ENCODE measurements around the gene MYL5. TPM values are rescaled to one million over a fixed set of nuclear protein-coding genes. Genes with fewer than 3 reads are reported as not detected.
A peak's percentile ranks its signal among the peaks of the same experiment; 100 is the strongest.

Gene MYL5
- total RNA-seq, 3 donors from 2014 or later: 13.7 to 16.0 (median 15.1) TPM

DNA sequence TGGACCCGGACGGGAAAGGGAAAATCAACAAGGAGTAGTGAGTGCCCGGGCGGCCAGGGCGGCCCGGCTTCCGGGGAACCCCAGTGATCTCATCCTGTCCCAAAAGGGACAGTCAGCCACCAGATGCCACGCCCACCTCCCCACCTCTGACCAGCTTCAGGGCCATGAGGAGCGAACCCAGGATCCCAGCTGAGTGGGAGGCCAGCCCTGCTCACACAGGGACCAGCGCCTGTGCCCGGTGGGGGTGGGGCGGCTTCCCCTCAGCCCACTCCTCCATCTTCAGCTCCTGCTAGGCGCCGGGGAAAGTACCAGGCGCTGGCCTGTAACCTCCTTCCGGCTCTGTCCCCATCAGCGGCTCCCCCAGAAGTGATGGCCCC is 6.2 kb downstream of the MYL5 start:
- peak; percentile 6 to 11 for ATAC-seq
- DNase-seq: no peak
- peak overlapping the region; percentile 71 for H3K4me3 Mint-ChIP-seq
- peaks cover 16% of the 10 kb centered on the region for H3K4me1 Mint-ChIP-seq (ENCODE audit: low read depth)
- no peaks in the 10 kb centered on the region for H3K27me3 Mint-ChIP-seq (ENCODE audit: low read depth)
- no peaks in the 10 kb centered on the region for H3K36me3 Mint-ChIP-seq (ENCODE audit: insufficient read depth)
- no peaks in the 10 kb centered on the region for H3K9me3 Mint-ChIP-seq

DNA sequence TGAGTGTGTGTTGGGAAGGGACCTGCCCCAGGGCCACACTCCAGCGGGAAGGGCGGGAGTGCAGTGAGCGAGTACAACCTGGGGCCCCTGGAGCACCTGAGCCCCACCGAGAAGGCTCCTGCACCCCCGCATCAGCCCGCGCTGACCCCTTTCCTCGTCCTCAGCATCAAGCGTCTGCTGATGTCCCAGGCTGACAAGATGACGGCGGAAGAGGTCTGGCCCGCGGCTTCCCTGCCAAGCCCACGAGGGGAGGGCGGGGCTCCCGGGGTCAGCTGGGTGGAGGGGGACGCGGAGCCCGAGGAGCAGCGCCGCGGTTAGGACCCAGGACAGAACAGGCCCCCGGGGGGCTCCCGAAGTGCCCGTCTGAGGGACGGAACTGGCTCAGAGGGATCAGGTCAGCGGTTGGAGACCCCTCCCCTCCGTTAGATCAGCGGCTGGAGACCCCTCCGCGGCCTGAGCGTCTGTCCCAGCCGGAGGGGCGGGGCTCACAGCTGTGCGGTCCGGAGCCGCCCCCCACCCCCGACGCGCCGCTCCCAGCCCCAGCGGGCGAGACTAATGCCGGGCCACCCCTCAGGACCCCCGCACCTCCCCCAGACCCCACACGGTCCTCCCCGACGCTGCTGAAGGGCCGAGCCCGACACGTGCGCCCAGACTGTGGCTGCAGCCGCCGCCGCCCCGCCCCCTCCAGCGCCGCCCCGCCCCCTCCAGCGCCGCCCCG is 6.7 kb downstream of the MYL5 start:
- Mint-ChIP-seq H3K9me3 (no peaks in the 10 kb centered on the region), H3K4me3 (peak overlapping the region; percentile 71), H3K27me3 (ENCODE audit: low read depth) (no peaks in the 10 kb centered on the region), H3K36me3 (ENCODE audit: insufficient read depth) (no peaks in the 10 kb centered on the region), H3K4me1 (ENCODE audit: low read depth) (peaks cover 13% of the 10 kb centered on the region)
- DNase-seq (peak; percentile 30), ATAC-seq (peak; percentile 53 to 58)

DNA sequence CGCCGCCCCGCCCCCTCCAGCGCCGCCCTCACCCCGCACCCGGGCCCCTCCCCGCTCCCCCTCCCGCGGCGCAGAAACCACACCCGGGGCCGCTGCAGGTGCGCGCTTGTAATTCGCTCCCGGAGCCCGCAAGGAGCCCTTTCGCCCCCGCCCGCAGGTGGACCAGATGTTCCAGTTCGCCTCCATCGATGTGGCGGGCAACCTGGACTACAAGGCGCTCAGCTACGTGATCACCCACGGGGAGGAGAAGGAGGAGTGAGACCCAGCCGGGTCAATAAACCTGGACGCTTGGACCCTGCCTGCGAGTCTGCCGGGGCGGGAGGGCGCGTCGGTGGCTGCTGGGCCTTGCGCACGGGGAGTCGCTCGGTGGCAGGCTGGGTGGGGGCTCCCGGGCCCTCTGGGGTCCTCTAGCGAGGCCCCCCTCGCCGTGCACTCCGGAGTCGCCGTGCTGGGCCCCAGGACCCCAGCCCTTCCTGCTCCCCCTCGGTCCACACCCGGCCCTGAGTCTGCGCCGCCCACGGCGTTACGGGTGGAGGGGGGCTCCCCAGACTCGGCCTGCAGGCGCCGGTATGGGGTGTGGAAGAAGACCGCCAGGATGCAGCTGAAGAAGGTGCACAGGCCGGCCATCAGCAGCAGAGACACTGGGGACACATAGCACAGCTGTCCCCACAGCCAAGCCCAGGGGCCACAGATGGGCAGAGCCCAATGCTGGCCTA is 7.6 kb downstream of the MYL5 start:
- no peak for DNase-seq
- Mint-ChIP-seq H3K27me3 (ENCODE audit: low read depth) (no peaks in the 10 kb centered on the region), H3K9me3 (no peaks in the 10 kb centered on the region), H3K4me1 (ENCODE audit: low read depth) (peaks cover 12% of the 10 kb centered on the region), H3K36me3 (ENCODE audit: insufficient read depth) (no peaks in the 10 kb centered on the region), H3K4me3 (no peak overlapping the region)
- ATAC-seq: peak; percentile 5 to 7

DNA sequence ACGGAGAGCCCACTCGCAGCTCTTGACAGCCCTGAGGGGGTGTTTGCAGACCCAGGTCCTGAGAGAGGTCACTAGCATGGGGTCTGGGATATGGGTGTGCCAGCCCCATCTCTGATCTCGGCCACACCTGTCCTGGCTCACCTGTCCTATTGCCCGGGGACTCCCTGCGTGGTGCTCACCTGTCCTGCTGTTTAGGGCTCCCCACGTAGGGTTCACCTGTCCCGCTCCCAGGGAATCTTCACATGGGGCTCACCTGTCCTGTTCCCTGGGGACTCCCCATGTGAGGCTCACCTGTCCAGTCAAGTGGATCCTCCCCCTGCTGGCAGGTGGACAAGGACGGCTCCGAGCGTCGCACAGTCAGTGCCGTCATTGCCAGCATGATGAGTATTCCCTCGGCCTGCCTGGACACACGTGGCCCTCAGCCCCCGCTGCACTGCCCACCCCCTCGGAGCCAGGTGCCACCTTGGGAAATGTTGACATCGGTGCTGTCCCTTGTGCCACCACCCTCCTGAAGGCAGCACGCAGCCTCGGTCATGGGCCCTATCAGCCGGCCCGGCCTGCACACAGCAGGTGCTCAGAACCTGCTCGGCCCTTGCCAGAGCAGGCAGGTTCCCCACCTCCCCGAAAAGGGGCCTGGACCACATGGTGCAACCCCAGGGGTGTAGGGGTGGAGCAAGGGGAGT is 8.3 kb downstream of the MYL5 start:
- no peaks in the 10 kb centered on the region for H3K9me3 Mint-ChIP-seq
- H3K36me3 Mint-ChIP-seq (ENCODE audit: insufficient read depth): no peaks in the 10 kb centered on the region
- no peak for DNase-seq

DNA sequence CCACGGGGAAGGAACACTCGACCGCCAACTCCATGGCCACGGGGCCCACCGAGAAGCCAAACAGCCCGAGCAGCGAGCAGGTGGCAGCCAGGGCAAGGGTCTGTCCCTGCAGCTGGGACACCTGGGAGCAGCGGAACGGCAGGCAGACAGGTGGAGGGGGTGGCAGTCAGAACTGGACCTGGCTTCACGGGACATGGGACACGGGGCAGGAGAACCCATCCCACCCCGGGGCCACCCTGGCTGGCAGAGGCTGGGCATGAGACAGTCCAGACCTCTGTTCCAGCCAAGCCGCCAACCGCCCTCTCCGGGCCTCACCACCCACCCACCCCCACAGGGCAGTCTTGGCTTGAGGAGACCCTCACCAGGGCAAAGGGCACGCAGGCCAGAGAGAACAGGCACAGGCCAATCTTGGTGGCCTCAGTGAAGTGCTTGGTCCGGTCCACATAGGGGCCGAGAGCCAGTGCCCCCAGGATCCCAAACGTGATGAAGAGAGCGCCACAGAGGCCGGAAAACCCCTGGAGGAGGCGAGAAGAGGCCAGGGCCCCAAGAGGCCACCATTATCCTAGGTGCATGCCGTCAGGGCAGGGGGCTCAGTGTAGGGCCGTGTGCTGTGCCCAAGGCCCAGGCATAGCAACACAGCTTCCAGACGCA is 9.0 kb downstream of the MYL5 start:
- peaks cover 15% of the 10 kb centered on the region for H3K4me1 Mint-ChIP-seq (ENCODE audit: low read depth)
- no peak overlapping the region for H3K4me3 Mint-ChIP-seq
- H3K9me3 Mint-ChIP-seq: no peaks in the 10 kb centered on the region
- H3K36me3 Mint-ChIP-seq (ENCODE audit: insufficient read depth): no peaks in the 10 kb centered on the region
- H3K27me3 Mint-ChIP-seq (ENCODE audit: low read depth): peaks cover 5% of the 10 kb centered on the region
- ATAC-seq (peak in 1 of 2 donors; percentile 5), DNase-seq (no peak)

More for the DNA sequence above, 8.3 kb downstream of the MYL5 start:
- H3K4me1 Mint-ChIP-seq (ENCODE audit: low read depth): peaks cover 12% of the 10 kb centered on the region
- ATAC-seq: no peak
- H3K4me3 Mint-ChIP-seq: no peak overlapping the region
- peaks cover 1% of the 10 kb centered on the region for H3K27me3 Mint-ChIP-seq (ENCODE audit: low read depth)

DNA sequence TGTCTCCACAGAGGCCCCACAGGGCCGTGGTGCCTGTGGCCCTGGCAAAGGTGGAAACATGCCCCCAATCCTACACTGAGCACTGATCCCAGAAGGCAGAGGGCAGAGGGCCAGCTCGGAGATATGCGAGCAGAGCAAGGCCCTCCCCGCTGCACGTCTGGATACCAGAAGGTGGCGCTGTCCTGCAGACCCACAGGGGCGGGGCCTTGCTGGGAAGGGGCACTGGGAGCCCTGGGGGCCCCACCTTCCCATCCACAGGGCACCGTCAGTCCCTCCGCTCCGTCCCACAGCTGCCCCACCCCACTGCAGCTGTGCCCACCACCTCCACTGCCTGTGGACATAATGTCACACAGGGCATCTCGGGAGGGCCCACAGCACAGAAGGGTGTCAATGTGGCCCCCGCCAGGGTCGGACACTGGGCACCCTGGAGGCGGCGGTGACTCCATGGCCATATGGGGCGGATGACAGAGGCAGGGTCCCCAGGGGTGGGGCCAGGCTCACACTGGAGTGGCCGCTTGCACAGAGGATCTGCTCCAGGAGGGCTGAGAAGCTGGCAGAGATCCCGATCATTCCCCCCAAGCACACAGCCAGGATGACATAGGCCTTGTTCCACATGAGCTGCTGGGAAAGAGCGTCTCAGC is 9.8 kb downstream of the MYL5 start:
- peaks cover 15% of the 10 kb centered on the region for H3K4me1 Mint-ChIP-seq (ENCODE audit: low read depth)
- H3K9me3 Mint-ChIP-seq: no peaks in the 10 kb centered on the region
- ATAC-seq (peak in 1 of 2 donors; percentile 24), DNase-seq (no peak)
- H3K4me3 Mint-ChIP-seq: no peak overlapping the region
- peaks cover 7% of the 10 kb centered on the region for H3K27me3 Mint-ChIP-seq (ENCODE audit: low read depth)
- H3K36me3 Mint-ChIP-seq (ENCODE audit: insufficient read depth): no peaks in the 10 kb centered on the region

DNA sequence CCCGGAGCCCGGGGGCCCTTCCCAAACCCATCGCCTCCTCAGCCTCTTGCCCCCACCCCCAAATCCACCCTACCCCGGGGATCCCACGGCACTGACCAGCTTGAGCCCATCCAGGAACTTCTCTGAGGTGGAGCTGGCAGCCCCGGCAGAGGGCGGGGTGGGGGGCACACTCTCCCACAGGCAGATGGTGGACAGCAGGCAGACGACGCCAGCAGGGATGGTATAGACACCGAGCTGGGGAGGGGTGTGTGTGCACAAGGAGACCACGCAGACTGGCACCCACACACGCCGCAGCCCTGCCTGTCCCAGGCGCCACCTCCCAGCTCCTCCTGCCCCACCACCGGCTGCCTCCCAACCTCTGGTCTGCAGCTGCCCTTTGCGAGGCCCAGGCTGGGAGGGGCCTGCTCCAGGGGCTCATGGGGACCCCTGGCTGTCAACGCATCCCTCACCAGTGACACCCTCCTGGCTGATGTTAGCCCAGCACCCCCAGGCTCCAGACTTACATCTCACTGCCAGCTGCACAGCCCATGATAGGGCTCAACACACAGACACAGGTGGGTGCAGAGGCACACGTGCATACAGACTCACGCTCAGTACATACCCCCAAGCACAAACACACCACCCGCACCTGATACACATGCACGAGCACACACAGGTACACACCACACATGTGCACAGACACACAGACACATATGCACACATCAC is 10.4 kb downstream of the MYL5 start:
- H3K9me3 Mint-ChIP-seq: no peaks in the 10 kb centered on the region
- no peak for DNase-seq
- H3K4me3 Mint-ChIP-seq: no peak overlapping the region
- no peaks in the 10 kb centered on the region for H3K36me3 Mint-ChIP-seq (ENCODE audit: insufficient read depth)
- peaks cover 15% of the 10 kb centered on the region for H3K4me1 Mint-ChIP-seq (ENCODE audit: low read depth)
- peaks cover 9% of the 10 kb centered on the region for H3K27me3 Mint-ChIP-seq (ENCODE audit: low read depth)
- no peak for ATAC-seq

DNA sequence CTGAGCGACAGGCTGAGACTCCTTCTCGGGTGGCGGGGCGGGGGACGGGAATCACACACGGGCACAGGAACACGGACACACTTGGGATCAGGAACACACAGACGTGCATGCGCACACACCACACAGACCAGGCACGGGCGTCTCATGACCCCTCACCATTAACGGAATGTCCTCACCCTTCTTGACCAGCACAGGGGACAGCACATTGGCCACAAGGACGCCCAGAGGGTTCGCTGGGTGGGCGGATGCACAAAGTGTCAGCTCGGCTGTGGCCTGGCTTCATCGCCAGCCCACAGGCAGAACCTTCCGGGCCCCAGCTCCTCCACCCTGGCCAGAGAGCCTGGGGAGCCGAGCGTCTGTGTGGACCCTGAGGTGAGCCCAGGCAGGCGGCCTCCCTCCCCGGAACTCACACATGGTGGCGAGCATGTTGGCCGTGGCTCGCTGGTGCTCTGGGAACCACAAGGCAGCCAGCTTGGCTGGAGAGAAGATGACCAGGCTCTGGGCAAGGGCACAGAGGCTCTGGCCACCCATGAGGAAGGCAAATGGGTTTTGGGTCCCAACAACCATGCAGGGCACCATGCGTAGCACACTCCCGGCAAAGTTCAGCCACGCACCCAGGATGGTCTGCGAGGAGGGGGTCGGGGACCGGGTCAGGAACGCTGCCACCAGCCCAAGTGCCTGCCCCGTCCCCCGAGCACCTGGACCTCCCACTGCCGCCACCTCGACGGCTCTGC is 11.5 kb downstream of the MYL5 start:
- no peak for ATAC-seq
- Mint-ChIP-seq H3K27me3 (ENCODE audit: low read depth) (peaks cover 13% of the 10 kb centered on the region), H3K4me1 (ENCODE audit: low read depth) (peaks cover 8% of the 10 kb centered on the region), H3K9me3 (no peaks in the 10 kb centered on the region), H3K36me3 (ENCODE audit: insufficient read depth) (no peaks in the 10 kb centered on the region), H3K4me3 (no peak overlapping the region)
- no peak for DNase-seq

DNA sequence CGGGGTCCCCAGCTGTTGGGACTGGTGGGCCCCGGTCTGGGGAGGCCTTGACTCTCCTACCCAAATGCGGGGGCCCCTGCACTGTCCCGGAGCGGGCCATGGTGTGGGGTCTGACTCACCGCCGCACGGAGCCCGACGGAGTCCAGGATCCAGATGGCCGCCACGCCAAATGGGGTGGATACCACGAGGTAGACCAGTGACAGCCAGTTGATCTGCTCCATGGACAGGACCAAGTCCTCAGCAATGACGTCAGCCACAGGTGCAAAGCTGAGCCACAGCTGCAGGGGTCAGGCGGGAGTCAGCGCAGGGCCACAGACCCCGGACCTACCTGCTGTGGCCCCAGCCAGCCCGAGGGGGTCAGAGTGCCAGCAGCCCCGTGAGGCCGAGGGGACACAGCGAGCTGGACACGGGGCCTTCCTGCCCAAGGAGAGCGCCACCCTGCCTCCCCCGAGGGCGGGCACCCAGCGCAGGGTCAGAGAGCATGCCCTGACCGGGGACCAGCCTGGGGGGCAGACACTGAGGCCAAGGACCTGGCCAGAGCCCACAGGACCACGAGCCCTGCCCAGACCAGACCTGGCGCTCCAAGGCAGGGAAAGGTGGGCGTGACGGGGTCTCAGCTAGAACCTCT is 12.2 kb downstream of the MYL5 start:
- H3K27me3 Mint-ChIP-seq (ENCODE audit: low read depth): peaks cover 13% of the 10 kb centered on the region
- H3K9me3 Mint-ChIP-seq: no peaks in the 10 kb centered on the region
- H3K4me3 Mint-ChIP-seq: no peak overlapping the region
- no peak for ATAC-seq
- peaks cover 7% of the 10 kb centered on the region for H3K4me1 Mint-ChIP-seq (ENCODE audit: low read depth)
- H3K36me3 Mint-ChIP-seq (ENCODE audit: insufficient read depth): no peaks in the 10 kb centered on the region
- DNase-seq: no peak

DNA sequence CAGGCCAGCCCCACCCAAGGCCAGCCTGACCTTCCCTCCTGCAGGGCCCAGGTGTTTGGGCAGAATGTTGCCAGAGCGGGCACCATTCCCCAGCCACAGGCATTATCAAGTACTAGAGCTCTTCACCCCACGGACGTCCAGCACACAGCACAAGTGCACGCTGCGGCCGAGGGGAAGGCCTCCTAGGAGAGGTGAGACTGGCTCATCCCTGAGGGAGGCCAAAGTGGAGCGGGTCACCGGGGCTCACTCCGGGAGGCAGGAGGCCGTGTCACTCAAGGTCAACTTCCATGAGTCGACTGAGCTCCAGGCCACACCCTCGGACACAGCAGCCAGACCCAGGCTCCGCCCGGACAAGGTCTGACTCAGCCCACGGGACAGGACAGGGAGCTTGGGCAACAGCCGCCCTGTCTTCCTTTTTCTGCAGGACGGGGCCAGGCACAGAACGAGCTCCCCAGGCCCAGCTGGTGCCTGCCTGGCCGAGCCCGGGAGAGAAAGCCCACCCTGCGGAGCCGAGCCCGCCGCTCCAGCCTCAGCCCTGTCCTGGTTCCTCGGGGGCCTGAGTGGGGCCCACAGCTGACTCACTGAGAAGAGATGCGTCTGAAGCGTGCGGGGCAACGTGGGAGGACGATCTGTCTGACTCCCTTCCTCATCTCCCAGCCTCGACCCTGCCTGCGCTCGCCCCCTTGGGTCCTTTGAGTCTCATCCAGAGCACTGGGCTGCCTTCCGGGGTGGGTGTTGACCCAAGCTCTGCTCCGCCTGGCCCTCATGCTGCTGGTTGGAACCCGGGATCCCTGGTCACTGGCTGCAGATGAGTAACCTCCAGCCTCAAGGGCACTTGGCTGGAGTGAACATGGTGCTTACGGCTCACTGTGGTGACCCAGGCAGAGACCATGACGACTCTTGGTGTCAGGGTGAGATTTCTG is 13.0 kb downstream of the MYL5 start:
- H3K27me3 Mint-ChIP-seq (ENCODE audit: low read depth): peaks cover 16% of the 10 kb centered on the region
- no peaks in the 10 kb centered on the region for H3K36me3 Mint-ChIP-seq (ENCODE audit: insufficient read depth)
- no peaks in the 10 kb centered on the region for H3K9me3 Mint-ChIP-seq
- no peak for ATAC-seq
- H3K4me1 Mint-ChIP-seq (ENCODE audit: low read depth): peaks cover 7% of the 10 kb centered on the region
- no peak overlapping the region for H3K4me3 Mint-ChIP-seq
- no peak for DNase-seq

DNA sequence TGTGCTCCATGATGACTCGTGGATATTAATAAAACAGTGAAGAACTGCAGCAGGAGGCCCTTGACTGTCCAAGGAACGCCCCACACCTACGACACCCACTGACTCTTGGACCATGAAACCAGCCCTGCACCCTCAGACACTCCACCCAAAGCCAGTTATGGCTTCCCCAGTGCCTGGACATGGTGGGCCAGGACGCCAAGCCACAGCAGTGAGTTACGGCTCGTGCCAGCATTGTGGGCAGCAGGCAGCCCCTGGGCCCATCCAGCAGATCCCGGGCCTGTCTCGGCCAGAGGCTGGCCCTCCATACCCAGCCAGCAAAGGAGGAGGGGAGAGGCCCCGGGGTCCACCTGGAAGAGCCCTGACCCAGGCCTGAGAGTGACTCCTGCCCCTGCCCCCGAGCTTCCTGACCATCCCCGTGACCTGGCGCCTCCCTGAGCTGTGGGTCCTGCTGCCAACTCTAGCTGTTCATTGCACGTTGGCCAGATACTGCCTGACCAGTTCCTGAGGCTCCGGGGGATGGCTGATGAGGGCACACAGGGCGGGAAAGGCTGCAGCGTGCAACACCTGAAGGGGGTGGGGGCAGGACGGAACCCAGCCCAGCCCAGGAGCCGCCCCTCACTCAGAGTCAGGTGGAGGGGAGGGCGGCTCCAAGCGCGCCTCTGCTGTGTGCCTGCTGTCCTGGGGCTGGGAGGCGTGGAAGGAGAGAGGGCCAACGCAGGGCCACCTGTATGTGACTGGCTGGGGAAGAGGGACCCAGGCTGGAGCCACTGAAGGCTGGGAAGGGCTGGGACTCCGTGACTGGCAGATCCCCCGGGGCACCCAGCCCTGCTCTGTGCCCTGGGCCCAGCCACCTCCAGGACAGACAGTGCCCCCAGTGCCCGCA is 13.9 kb downstream of the MYL5 start:
- no peak for DNase-seq
- Mint-ChIP-seq H3K4me3 (no peak overlapping the region), H3K4me1 (ENCODE audit: low read depth) (peaks cover 7% of the 10 kb centered on the region), H3K9me3 (no peaks in the 10 kb centered on the region), H3K36me3 (ENCODE audit: insufficient read depth) (no peaks in the 10 kb centered on the region), H3K27me3 (ENCODE audit: low read depth) (peaks cover 16% of the 10 kb centered on the region)
- ATAC-seq: peak in 1 of 2 donors; percentile 3
